ENCODE measurements around the gene MTAP.
"Not testable (repeated sequence)": the region's sequence is repeated elsewhere in the genome, so short reads cannot be mapped to it uniquely, and the experiment has no call there.

Gene MTAP

DNA sequence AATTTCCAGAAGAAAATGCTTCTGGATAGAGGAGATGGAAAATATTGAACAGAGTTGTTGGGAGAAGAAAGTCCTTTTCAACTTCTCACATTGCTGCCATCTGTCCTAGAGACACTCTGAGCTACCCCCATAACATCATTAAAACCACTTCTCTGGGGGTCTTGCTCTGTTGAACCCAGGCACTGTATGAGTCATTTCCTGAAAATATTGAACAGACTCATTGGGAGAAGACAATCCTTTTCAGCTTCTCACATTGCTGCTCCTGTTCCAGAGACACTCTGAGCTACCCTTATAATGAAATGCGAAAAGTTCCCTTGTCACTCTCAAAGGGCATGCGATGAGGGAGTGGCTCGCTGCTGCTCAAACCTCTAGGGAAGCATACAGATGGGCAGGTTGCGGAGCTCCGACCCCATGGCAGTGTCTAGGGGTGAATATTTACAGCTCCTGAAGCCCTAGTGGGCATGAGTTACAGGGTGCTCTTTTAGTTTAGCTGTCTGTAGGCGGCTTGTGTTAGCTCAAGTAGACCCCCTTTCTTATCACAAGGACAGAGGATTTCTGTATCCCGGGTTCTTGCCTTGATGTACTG, 101.0 kb downstream of the MTAP start:
- in situ Hi-C loops (cut with MboI; ENCODE audit: low sequenced_read_pairs): no loop called here

DNA sequence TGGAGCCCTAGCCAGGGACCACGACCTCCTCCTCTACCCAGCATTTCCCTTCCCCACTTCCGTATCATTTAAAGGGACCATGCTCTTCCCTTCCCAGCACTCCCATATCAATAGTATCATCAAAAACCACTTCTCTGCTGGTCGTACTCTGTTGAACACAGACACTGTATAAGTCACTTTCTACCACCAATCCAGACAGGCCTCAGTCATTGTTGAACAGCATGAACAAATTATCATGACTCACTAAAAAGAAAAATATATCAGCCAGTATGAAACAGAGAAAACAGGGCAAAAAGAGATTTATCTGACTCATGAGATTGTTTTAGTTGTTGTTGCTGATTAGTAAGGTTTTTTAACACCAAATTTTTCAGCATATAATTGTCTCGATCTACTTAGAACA, 101.9 kb downstream of the MTAP start:
- in situ Hi-C loops (cut with MboI; ENCODE audit: low sequenced_read_pairs): no loop called here

DNA sequence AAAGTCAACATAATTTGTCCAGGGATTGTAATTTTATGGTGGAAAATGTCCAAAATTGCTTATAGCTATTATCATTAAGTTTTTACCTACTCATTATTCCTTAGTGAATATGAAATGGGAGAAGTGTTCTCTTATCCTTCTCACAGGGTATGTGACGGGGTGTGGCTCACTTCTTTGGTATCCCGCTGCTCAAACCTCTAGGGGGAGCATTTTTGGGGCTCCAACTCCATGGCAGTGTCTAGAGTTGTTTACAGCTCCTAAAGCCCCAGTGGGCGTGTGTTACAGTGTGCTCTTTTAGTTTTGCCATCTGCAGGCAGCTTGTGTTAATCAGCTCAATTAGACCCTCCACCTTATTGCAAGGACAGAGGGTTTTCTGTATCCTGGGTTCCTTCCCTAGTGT, 102.3 kb downstream of the MTAP start:
- in situ Hi-C loops (cut with MboI; ENCODE audit: low sequenced_read_pairs): no loop called here

DNA sequence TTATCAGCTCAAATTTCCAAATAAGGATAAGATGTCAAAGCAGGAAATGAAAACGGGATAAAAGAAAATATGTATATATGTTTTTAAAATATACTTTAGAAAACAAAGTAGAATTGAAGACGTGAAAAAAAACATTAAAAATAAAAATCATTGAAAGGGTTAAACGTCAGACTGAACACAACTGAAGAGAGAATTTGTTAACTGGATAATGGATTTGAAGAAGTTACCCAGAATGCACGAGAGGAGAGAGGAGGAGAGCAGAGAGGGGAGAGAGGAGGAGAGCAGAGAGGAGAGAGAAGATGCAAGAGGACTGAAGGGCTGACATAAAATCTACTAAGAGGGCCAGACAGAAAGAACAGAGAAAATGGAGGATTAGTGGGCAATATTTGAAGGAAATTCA, 103.8 kb downstream of the MTAP start:
- in situ Hi-C loops (cut with MboI; ENCODE audit: low sequenced_read_pairs): no loop called here

DNA sequence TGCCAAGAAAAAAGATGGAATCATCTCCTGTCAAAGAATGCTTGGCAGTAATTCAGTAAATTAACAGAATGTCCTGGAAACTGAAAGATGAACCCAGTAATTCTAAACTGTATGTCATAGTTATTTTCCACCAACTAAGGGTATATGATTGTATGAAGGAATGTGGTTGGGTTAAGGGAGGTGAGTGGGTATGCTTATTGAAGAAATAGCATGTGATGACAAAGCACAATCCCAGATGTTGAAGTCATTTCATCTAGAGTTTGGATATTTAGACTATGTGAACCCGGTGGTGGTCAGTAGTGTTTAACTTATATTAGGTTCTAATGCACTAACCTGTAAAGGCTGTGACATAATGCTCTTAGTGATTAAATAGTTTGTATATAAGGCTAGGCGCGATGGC, 104.4 kb downstream of the MTAP start:
- in situ Hi-C loops (cut with MboI; ENCODE audit: low sequenced_read_pairs): no loop called here

DNA sequence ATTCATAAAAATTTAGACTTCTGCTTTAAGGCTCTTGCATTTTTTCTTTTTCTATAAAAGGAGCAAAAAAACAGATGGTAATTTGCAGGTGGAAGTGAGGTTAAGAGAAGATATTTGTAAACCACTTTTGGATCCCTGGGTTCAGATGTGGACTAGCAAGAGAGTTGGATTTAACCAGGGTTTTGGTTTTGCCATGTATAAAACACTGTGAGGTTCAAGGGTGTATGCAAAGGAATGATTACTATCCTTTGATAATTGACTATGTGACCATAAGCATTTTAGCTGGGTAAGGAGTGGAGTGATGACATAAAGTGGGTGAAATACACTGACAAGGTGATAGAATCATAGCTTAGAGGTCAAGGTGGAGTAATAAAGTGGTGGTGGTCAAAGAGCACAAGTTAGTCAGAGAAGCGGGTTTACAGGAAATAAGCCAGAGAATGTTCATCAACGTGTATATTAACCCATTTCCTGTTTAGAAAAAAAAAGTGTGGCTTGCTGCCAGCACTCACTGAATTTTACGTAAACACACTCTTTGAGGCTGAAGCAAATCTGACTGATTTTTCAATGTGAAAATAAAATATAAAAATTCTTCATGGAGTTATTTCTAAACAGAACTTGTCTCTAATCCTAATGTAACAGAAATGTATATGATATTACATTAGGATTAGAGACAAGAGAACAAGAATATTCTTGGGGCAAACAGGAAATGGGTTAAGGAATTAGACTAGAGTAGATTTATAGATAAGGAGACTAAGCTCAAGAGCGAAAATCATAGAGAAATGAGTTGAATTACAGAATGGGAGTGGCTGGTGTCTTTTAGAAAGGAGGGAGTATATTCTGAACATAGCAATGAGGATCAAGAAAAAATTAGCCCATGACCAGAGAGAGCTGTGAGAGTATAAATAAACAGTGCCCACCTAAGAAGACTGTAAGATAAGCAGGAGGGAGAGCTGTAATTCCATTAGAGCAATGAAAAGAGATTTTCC, 117.2 kb downstream of the MTAP start:
- in situ Hi-C loops (cut with MboI; ENCODE audit: low sequenced_read_pairs): no loop called here

DNA sequence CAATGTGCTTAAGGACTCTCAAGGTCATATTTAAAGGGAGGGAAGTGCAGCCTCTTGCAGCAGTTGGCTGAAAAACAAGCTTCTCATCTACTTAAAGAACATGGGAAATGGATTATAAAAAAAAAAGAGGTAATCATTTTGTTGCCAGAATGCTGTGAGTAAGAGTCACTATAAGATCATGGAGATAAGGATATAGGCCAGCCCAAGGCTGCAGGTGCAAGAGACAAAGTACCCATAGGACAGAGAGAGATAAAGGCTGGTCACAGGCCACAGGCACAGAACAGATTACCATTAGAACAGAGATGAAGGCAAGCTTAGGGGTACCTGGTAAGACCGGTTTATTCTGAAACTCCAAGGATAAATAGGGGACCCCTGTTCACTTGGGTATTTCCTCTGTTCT, 121.3 kb downstream of the MTAP start:
- in situ Hi-C loops (cut with MboI; ENCODE audit: low sequenced_read_pairs): no loop called here

DNA sequence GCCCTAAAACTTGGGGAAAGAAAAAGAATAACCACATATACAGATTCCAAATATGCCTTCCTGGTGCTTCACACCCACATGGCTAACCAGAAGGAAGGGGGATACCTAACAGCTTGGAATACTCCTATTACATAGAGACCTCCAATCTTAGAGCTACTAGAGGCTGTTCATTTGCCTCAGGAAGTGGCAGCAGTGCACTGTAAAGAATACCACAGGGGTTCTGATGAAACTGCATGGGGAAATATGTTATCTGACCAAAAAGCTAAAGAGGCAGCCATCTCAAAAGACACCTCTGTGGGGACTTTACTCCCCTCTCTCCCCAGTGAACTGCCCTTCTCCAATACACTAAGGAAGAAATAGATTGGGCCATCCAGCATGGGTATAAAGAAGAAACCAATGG, 125.3 kb downstream of the MTAP start:
- in situ Hi-C loops (cut with MboI; ENCODE audit: low sequenced_read_pairs): no loop called here

DNA sequence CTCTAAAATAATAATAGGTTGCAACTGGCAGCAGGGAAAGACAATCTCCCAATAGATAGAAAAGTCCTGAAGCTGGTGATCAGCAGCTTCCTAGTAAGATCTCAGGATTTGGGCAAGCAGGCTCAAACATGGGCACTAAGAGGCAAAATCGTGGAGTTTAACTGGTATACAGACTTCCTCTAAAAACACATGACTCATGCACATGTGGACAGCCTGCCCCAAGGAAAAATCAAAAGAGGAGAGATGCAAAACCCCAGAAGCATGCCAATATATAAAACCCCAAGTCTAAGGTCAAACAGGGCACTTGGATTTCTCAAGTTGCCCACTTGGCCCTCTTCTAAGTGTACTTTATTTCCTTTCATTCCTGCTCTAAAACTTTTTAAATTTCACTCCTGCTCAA, 129.0 kb downstream of the MTAP start:
- in situ Hi-C loops (cut with MboI; ENCODE audit: low sequenced_read_pairs): no loop called here

DNA sequence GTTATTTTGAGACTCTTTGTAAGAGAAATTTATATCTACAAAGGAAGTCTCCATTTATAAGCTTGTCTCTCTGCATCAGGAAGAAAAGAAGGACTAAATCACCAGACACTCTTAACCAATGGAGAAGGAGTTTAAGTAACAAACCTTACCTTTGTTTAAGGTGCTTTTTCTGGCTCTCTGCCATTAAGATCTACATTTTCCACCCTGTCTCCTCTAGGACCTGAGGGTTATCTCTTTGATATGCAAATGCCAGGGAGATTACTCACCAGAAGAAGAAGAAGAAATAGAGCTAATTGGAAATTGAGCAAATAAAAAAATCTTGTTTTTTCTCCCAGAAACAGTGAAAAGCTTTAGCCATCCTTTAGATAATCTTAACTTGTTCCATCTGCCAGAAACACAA, 130.8 kb downstream of the MTAP start:
- in situ Hi-C loops (cut with MboI; ENCODE audit: low sequenced_read_pairs): no loop called here

DNA sequence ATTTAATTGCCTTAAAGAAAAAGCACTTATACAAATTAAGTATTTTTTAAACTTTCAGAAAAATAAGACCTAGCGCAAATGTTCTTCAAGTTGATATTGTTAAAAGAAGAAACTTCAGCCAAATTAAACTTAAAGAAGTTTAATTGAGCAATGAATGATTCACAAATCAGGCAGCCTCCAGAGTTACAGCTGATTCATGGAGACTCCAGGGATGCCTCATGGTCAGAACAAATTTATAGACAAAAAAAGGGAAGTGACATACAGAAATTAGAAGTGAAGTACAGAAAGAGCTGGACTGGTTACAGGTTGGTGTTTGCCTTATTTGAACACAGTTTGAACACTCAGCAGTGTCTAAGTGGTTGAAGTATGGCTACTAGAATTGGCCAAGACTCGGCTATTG, 131.4 kb downstream of the MTAP start:
- in situ Hi-C loops (cut with MboI; ENCODE audit: low sequenced_read_pairs): no loop called here

DNA sequence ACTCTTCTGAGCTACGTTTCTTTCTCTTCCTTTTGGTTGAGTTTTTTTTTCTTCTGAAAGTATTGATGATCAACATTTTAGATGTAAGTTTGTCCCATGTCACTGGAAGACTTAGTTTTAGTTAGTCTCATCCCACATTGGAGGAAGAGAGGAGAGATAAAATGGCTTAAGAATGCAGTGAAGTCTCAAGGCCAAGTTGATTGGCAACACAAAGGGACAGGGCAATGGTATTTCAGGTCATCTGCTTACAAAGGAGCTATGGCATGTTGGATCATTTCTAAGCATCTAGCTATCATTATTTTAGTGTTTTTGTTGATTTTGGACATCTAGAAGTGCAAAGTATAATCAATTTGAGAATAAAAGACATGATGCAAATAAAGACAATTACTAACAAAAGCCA, 133.2 kb downstream of the MTAP start:
- in situ Hi-C loops (cut with MboI; ENCODE audit: low sequenced_read_pairs): no loop called here

DNA sequence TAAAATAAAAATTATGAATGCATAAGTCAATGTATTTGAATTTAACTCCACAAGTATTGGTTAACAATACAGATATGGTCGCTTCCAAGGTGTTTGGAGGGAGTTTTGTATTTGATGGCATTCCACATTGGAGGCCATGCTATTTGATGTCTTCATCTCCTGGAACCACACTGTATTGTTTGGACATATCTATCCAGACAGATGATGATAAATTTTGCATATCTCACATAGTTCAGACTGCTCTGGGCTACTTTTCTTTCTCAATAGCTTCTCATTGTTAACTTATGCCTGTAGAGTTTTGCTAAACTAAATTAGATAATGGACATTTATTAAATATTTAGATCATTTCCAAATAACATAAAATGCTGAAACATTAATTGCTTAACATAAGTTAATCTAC, 133.7 kb downstream of the MTAP start:
- in situ Hi-C loops (cut with MboI; ENCODE audit: low sequenced_read_pairs): no loop called here

DNA sequence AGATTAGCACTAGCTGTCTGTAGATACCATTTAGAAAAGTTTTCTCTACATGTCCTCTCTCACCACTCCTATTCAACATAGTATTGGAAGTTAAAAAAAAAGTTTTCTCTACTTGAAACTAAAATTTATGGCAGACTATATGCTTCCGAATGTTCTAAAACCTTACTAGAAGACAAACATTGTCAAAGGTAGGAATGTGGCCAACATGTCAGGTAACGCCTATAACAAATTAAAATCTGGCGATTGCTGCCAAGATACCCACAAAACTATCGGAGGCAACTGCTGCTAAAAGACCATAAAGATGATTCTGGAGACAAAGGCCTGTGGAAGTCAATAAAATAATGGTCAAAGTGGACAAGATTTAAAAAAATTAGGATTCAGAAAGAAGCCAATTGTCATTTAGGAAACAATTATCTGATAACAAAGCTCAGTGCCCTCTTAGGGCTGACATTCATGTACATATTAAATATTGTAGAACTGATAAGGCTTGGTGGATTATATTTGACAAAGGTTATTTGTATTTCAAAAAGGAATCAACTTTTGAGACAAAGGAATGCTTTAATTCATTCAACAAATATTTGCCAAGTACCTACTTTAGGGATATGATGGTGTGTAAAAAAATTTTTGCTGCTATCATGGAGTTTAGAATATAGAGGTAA, 139.0 kb downstream of the MTAP start:
- in situ Hi-C loops (cut with MboI; ENCODE audit: low sequenced_read_pairs): no loop called here

DNA sequence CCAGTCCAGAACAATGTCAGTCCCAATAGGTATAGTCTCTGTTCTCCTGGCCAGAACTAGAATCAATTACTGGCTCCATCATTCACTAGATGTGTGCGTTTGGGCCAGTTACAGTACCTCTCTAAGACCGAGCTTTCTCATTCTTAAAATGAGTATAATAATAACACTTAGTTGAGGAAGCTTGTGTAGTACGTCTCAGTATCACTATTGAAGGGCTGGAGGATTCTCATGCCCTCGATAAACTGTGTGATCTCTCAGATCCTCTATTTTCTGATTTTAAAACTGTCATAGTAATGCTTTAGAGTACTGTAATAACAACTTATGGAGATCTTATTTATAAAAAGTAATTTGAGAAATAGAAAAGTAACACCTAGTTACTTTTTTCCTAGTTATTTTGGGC, 141.0 kb downstream of the MTAP start:
- in situ Hi-C loops (cut with MboI; ENCODE audit: low sequenced_read_pairs): no loop called here

DNA sequence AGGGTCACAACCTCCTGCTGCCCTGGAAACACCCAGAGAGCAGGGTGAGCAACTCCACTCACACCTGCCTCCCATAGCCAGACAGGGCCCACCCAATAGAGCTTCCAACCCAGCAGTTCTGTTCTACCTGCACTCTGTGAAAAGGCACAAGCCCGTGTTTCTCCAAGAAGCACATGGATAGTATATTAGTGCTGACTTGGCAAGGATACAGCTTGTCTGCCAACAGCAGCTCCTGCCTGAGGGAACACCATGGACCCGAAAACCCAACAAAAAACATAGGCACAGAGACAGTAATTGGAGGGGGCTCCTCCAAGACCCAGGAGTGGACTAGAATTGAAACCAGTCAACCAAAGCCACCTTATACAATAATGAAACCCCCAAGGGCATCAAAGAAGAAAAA, 143.2 kb downstream of the MTAP start:
- in situ Hi-C loops (cut with MboI; ENCODE audit: low sequenced_read_pairs): no loop called here

DNA sequence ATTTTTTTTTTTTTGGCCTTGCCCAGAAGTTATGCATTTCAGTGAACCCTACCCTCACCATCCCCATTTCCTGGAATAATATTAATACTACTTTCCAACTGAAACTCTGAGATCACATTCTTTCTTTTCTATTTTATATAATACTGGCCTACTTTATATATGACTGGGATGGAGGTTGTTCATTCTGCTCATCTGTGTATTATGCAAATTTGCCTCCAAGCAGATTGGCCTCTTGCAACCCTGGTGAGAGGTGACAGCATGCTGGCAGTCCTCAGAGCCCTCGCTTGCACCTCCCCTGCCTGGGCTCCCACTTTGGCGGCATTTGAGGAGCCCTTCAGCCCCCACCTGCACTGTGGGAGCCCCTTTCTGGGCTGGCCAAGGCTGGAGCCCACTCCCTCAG, 156.4 kb downstream of the MTAP start:
- in situ Hi-C loops (cut with MboI; ENCODE audit: low sequenced_read_pairs): no loop called here

DNA sequence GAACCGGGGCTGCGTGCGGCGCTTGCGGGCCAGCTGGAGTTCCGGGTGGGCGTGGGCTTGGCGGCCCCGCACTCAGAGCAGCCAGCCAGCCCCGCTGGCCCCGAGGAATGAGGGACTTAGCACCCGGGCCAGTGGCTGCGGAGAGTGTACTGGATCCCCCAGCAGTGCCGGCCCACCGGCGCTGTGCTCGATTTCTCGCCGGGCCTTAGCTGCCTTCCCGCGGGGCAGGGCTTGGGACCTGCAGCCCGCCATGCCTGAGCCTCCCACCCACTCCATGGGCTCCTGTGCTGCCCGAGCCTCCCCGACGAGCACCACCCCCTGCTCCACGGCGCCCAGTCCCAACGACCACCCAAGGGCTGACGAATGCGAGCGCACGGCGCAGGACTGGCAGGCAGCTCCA, 156.8 kb downstream of the MTAP start:
- in situ Hi-C loops (cut with MboI; ENCODE audit: low sequenced_read_pairs): not testable (repeated sequence)

DNA sequence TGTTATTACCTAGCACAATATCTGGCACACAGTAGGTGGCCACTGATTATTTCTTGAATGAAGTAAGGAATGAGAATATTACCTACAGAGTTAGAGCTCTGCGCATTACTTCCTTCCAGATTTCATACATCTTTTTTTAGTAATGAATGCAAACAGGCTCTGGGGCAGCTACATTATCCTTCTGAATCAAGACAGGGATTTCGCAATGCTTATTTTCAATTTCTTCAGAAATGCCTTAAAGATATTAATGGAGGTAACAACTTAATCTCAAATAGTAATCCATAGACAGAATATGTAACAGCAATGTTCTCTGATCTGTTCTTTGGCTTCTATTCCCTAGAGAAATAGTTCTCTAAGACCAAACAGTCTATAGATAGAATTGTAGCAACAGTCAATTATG, 159.1 kb downstream of the MTAP start:
- in situ Hi-C loops (cut with MboI; ENCODE audit: low sequenced_read_pairs): no loop called here

DNA sequence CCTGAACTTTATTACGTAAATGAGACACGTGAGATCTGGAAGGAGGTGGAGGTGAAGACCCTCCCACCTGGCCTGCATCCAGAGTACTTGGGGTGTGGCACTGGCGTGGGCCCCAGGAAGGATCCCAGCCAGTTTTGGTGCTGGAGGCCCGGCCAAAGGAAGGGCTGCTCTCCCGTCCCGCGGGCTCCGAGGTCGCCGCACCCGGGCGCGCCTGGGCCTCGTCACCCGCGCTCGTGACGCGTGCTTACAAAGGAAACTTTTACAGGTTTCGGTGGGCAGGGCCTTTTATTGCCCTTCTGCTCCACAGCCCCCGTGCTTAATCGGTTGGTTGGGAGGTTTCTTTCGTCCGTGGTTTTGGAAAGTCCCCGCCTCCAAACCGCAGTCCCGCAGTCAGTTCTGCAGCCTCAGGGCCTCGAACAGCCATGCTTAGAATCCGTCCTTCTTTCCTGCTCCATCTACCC, 162.5 kb downstream of the MTAP start:
- in situ Hi-C loops (cut with MboI; ENCODE audit: low sequenced_read_pairs): no loop called here

DNA sequence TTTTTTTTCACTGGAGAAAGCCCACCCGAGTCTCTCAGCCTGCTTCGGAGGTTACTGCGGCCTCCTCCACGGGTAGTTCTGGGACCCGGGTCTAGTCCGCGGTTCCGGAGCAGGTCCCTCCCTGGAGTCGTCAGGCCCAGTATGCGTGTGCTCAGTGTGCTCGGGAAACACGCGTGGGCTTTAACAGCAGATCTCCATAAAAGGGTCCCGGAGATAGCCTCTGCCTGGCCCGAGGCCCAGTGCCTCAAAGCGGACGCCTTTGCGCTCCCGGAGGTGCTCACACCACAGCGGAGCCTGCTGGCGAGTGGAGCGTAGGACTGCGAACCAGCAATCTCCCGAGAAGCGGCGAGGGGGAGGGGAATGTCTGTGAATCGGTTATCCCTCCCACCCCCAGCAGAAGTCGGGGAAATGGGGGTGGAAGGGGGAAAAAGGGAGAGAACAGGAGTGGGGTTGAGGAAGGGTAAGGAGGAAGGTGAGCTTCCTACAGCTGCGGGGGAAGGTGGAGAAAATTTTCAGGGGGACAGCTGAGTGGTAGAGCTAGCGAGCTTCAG, 163.0 kb downstream of the MTAP start:
- in situ Hi-C loops (cut with MboI; ENCODE audit: low sequenced_read_pairs): no loop called here

Data from HL-60/S4 (cell line).